OCI-LY1 (cell line): ENCODE data around the gene S100A16.

Experiments
- EZH2 ChIP-seq: fragments of 200-600 bp; sonication (generic), shearing (Covaris generic); IDR thresholded peaks from 2 replicates; pipeline ENCODE4 v1.8.0; 2017; ENCODE audit warnings: borderline replicate concordance, mixed run types, mild to moderate bottlenecking, antibody characterized with exemption, low read length, moderate library complexity, mixed read lengths
- TF ChIP-seq, protein P1 (sequence below): fragments of 200-600 bp; sonication (generic), shearing (Covaris generic); IDR thresholded peaks from 2 replicates; pipeline ENCODE4 v1.5.1; 2017; ENCODE audit warnings: mild to moderate bottlenecking, antibody characterized with exemption, low read length, moderate library complexity, mixed read lengths

DNA sequence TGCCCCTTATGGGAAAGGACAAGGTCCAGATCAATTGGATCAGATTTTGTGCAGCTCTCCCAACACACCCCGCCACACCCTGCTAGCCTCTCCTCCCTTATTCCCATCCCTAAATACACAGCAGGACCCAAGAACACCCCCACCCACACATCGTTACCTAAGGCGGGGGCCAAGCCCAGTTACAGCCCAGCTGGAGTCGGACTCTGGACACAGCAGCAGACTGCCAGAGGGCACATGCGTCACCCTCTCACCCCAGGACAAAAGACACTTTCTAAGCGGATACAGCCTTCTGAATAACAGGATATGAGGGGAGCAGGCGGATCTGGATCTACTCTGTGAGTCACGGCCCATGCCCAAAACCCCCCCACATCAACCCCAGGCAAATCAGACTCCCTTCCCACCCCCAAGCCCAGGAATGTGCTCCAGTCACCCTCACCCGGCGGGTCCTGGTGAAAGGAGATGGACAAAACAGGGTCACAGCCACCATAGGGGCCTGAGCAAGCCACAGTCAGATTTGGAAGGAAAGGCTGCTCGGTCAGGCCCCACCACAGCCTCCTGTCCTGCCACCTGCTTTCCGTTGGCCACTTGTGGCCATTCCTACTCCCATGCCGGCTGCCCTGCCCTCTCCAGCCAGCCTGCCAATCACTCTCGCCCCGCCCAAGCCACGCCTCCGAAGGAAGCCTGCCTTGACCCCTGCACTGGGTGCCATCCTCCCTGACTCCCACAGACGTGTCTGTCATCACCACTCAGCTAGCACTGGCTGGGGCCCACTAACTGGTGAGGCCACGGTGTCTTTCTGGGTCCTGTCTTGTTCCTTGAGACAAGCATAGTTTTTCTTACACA, 4.0 kb downstream of the S100A16 start:
- TF ChIP-seq EZH2 = no peak
- TF ChIP-seq, protein P1, sequence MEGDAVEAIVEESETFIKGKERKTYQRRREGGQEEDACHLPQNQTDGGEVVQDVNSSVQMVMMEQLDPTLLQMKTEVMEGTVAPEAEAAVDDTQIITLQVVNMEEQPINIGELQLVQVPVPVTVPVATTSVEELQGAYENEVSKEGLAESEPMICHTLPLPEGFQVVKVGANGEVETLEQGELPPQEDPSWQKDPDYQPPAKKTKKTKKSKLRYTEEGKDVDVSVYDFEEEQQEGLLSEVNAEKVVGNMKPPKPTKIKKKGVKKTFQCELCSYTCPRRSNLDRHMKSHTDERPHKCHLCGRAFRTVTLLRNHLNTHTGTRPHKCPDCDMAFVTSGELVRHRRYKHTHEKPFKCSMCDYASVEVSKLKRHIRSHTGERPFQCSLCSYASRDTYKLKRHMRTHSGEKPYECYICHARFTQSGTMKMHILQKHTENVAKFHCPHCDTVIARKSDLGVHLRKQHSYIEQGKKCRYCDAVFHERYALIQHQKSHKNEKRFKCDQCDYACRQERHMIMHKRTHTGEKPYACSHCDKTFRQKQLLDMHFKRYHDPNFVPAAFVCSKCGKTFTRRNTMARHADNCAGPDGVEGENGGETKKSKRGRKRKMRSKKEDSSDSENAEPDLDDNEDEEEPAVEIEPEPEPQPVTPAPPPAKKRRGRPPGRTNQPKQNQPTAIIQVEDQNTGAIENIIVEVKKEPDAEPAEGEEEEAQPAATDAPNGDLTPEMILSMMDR = no peak
